Measurements from ENCODE around the gene MACROD2.

DNA sequence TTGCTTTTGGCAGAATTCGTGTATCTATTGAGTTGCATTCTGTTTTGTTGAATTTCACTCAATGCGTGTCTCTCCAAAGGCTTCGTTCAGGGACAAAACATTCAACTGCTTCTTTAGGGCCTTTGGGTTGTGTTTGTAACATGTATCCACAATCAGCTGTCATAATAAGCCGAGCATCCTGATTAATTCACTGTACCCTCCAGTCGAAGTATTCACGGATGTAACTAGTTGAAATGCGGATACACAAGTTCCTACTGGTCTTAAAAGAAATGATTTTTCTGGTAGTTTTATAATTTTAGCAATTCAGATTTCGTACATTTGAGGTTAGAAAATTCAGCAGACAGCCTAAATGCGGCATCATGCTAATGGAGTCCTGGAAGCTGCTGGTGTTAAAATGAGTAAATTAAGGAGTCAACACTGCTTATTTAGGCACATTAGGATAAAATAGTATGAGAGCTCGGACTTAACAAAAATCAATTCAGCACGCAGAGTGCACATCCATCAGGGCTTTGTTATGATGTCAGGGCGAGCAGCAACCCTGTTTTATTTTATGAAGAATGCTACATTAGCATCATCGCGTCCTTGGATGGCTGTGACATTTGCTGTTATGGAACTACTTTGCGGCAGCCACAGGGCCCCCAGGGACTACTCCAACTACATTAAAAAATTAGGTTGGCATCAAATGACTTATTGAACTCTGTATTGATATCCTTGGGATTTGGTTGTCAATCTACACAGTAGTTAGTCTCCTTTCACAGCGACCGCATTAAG, 831.4 kb downstream of the MACROD2 start:
- TF ChIP-seq ZNF274 (IDR thresholded peaks at IDR 0.05; ENCODE audit: low read depth, low read length) (no peak), REST (IDR thresholded peaks at IDR 0.05; ENCODE audit: low read depth) (no peak), TCF7L2 (IDR thresholded peaks at IDR 0.05; ENCODE audit: borderline replicate concordance, extremely low read depth, insufficient read depth, insufficient read length) (no peak)

Measured in HCT116 (cell line).